Midbrain (tissue), 1 donor: Measurements from ENCODE around the gene DACH2.
A peak's percentile ranks its signal among the peaks of the same experiment; 100 is the strongest.
"Not testable (repeated sequence)": the region's sequence is repeated elsewhere in the genome, so short reads cannot be mapped to it uniquely, and the experiment has no call there.

Source experiments
- DNase-seq: peaks from one replicate; lab custom pipeline; 2025; lab: John Stamatoyannopoulos, UW

The DACH2 gene

GRCh38 chrX:86148024-86148511 lies at the start of gene DACH2:
TSS of gene DACH2 (plus strand) at chrX:86148451.
- peak; percentile 69 for DNase-seq

GRCh38 chrX:86102341-86102740 lies 45.9 kb upstream of the DACH2 start:
- no peak for DNase-seq

GRCh38 chrX:86103061-86103460 lies 45.2 kb upstream of the DACH2 start:
- no peak for DNase-seq

- DNase-seq: no peak
Measured at GRCh38 chrX:86104526-86104925, 43.7 kb upstream of the DACH2 start.

- DNase-seq: no peak
Measured at GRCh38 chrX:86121916-86122315, 26.3 kb upstream of the DACH2 start.

- DNase-seq: no peak
Measured at GRCh38 chrX:86133761-86134160, 14.5 kb upstream of the DACH2 start.

GRCh38 chrX:86137071-86137470 lies 11.2 kb upstream of the DACH2 start:
- DNase-seq: no peak

- DNase-seq: no peak
Measured at GRCh38 chrX:86141786-86142185, 6.5 kb upstream of the DACH2 start.

- DNase-seq: no peak
Measured at GRCh38 chrX:86146102-86146501, 2.1 kb upstream of the DACH2 start.

GRCh38 chrX:86148594-86148993 lies 343 bp downstream of the DACH2 start:
- no peak for DNase-seq

- no peak for DNase-seq
Measured at GRCh38 chrX:86149119-86149518, 868 bp downstream of the DACH2 start.

- no peak for DNase-seq
Measured at GRCh38 chrX:86154553-86154952, 6.3 kb downstream of the DACH2 start.

GRCh38 chrX:86171366-86171765 lies 23.1 kb downstream of the DACH2 start:
- no peak for DNase-seq

GRCh38 chrX:86178906-86179305 lies 30.7 kb downstream of the DACH2 start:
- no peak for DNase-seq

GRCh38 chrX:86181325-86181724 lies 33.1 kb downstream of the DACH2 start:
- DNase-seq: not testable (repeated sequence)

- no peak for DNase-seq
Measured at GRCh38 chrX:86192827-86193226, 44.6 kb downstream of the DACH2 start.

- DNase-seq: no peak
Measured at GRCh38 chrX:86194758-86195157, 46.5 kb downstream of the DACH2 start.

GRCh38 chrX:86195343-86195742 lies 47.1 kb downstream of the DACH2 start:
- DNase-seq: no peak

GRCh38 chrX:86197815-86198214 lies 49.6 kb downstream of the DACH2 start:
- no peak for DNase-seq

GRCh38 chrX:86210772-86211171 lies 62.5 kb downstream of the DACH2 start:
- no peak for DNase-seq

- DNase-seq: no peak
Measured at GRCh38 chrX:86215260-86215659, 67.0 kb downstream of the DACH2 start.

- DNase-seq: no peak
Measured at GRCh38 chrX:86237482-86237881, 89.2 kb downstream of the DACH2 start.

GRCh38 chrX:86241547-86241946 lies 93.3 kb downstream of the DACH2 start:
- no peak for DNase-seq

- DNase-seq: no peak
Measured at GRCh38 chrX:86263526-86263925, 115.3 kb downstream of the DACH2 start.

- no peak for DNase-seq
Measured at GRCh38 chrX:86295293-86295692, 147.0 kb downstream of the DACH2 start.
